Upper lobe of right lung (tissue), 1 donor: Measurements from ENCODE around the gene OR6K6. TPM values are rescaled to one million over a fixed set of nuclear protein-coding genes. Genes with fewer than 3 reads are reported as not detected.

ENCODE experiments used
- ATAC-seq: fragments of 200-7000 bp; cut with Tn5 transposase; one replicate; pipeline ENCODE4 v1.9.1; 2020; ENCODE audit warnings: mild to moderate bottlenecking, moderate library complexity
- DNase-seq: peaks from one replicate; pipeline ENCODE4 v3.0.0-alpha.2; 2020
- H3K27ac ChIP-seq: fragments of 200-600 bp; one replicate; pipeline ENCODE4 v1.8.0; 2022
- H3K27me3 ChIP-seq: fragments of 200-600 bp; one replicate; pipeline ENCODE4 v1.8.0; 2022; ENCODE audit warnings: mild to moderate bottlenecking
- H3K36me3 ChIP-seq: fragments of 200-600 bp; one replicate; pipeline ENCODE4 v1.8.0; 2022
- H3K4me1 ChIP-seq: fragments of 200-600 bp; one replicate; pipeline ENCODE4 v1.8.0; 2022
- H3K4me3 ChIP-seq: fragments of 200-600 bp; one replicate; pipeline ENCODE4 v1.8.0; 2022; ENCODE audit warnings: mild to moderate bottlenecking
- H3K9me3 ChIP-seq: fragments of 200-600 bp; one replicate; pipeline ENCODE4 v1.8.0; 2022
- intact Hi-C: fragments of 100-400 bp; cut with DNase I; formaldehyde crosslinking; loops from one replicate; pipeline ENCODE4 v1.11.0; 2022
- total RNA-seq: library from RNA; stranded (reverse); fragmentation: NEBNext Ultra II Directional; extraction: Animal tissue kit (Norgen Biotek cat#: 25700); gene quantifications from one replicate; pipeline ENCODE4 v1.2.1, GENCODE V29; 2021
- TF ChIP-seq, protein P1 (sequence below): fragments of 200-600 bp; IDR thresholded peaks from one replicate; pipeline ENCODE4 v1.8.0; 2022; ENCODE audit warnings: antibody characterized with exemption
- donor health status: DM: no; HTN: yes; CAD: no; lungs with severe emphysema.

Gene OR6K6
- total RNA-seq, 1 donor from 2014 or later, result not detected

DNA sequence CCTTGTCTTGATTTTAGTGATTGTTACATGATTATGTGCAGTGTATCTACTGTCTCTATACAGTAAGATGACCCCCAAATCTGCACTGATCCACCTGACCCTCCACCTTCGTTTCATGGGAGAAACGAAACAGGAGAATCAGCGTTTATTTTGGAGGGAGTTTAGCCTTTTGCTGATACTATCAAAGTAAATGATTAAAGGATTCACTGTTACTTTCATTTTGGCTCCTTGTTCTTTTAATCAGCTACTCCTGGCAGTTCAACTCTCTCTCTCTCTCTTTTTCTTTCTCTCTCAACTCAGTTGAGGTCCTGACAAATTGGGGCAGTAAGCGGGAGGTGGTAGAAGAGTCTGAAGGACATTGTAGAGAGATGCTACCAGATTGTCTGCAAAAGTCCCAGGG is 24.1 kb upstream of the OR6K6 start:
- TF ChIP-seq, protein P1, sequence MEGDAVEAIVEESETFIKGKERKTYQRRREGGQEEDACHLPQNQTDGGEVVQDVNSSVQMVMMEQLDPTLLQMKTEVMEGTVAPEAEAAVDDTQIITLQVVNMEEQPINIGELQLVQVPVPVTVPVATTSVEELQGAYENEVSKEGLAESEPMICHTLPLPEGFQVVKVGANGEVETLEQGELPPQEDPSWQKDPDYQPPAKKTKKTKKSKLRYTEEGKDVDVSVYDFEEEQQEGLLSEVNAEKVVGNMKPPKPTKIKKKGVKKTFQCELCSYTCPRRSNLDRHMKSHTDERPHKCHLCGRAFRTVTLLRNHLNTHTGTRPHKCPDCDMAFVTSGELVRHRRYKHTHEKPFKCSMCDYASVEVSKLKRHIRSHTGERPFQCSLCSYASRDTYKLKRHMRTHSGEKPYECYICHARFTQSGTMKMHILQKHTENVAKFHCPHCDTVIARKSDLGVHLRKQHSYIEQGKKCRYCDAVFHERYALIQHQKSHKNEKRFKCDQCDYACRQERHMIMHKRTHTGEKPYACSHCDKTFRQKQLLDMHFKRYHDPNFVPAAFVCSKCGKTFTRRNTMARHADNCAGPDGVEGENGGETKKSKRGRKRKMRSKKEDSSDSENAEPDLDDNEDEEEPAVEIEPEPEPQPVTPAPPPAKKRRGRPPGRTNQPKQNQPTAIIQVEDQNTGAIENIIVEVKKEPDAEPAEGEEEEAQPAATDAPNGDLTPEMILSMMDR, result no peak
- Histone ChIP-seq H3K9me3 (no peaks in the 10 kb centered on the region), H3K27ac (no peak overlapping the region), H3K4me1 (no peaks in the 10 kb centered on the region), H3K36me3 (no peaks in the 10 kb centered on the region), H3K27me3 (no peaks in the 10 kb centered on the region), H3K4me3 (no peak overlapping the region)
- ATAC-seq (no peak), DNase-seq (no peak)
- intact Hi-C loops, result no loop called here

DNA sequence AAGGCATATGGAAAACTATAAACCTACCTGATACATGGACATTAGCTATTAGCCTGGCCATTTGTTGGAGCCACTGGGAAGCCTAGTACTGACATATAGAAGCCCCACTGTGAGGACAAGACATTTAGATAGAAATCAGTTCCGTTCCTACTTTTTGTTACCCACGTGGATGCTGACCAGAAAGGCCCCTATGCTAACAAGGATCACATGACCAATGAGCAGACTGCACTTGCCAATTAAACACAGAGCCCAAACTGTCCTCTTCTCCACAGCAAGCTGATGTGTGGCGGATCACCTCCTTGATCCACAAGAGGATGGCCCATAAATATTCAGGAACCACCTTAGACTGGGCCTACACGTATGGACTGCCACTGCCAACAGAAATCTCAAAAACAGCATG is 22.8 kb upstream of the OR6K6 start:
- TF ChIP-seq, protein P1, result no peak
- H3K4me1 ChIP-seq, result no peaks in the 10 kb centered on the region
- intact Hi-C loops, result no loop called here
- no peaks in the 10 kb centered on the region for H3K9me3 ChIP-seq
- no peaks in the 10 kb centered on the region for H3K27me3 ChIP-seq
- H3K27ac ChIP-seq, result no peak overlapping the region
- ATAC-seq (no peak), DNase-seq (no peak)
- no peaks in the 10 kb centered on the region for H3K36me3 ChIP-seq
- no peak overlapping the region for H3K4me3 ChIP-seq

DNA sequence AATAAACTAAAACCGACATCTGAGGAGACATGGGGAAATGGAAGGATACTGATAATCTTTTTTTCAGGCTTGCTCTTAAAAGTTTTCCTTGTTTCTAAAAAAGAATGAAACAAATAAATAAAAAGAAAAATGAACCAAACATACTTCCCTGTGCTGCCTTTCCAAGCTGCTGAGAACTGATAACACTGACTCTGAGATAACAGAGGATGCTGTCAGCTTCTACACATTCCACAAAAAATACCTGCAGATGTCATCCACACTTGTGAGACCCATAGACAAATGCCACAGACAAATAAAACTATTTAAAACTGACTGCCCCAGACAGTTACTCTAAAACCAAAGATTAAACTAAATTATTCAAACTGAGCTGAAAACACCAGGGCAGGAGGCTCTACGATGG is 22.0 kb upstream of the OR6K6 start:
- H3K4me3 ChIP-seq, result no peak overlapping the region
- no peaks in the 10 kb centered on the region for H3K4me1 ChIP-seq

DNA sequence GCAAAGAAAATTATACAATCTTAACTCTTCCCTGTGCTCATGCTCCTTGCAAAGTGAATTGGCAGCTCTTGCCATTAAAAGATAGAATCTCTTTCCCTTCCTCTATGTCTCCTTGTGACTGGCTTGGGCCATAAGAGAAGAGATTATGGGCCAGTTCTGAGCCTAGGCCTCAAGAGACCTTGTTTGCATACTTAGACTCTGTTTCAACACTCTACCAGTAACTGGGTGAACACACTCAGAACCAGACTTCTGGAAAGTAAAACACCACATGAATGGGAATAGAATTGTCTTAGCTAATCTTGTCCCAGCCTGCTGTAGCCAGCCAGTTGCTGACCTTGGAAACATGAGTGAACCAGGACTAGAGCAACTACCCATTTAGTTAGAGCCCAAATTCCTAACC is 18.7 kb upstream of the OR6K6 start:
- Histone ChIP-seq H3K27me3 (no peaks in the 10 kb centered on the region), H3K9me3 (no peaks in the 10 kb centered on the region), H3K27ac (no peak overlapping the region), H3K4me3 (no peak overlapping the region), H3K4me1 (no peaks in the 10 kb centered on the region), H3K36me3 (no peaks in the 10 kb centered on the region)
- intact Hi-C loops, result no loop called here
- TF ChIP-seq, protein P1, result no peak
- ATAC-seq (peak; percentile 55), DNase-seq (no peak)

More for the DNA sequence above, 22.0 kb upstream of the OR6K6 start:
- intact Hi-C loops, result no loop called here
- ATAC-seq, result no peak
- Histone ChIP-seq H3K27me3 (no peaks in the 10 kb centered on the region), H3K9me3 (no peaks in the 10 kb centered on the region), H3K36me3 (no peaks in the 10 kb centered on the region), H3K27ac (no peak overlapping the region)
- no peak for DNase-seq
- TF ChIP-seq, protein P1, result no peak

DNA sequence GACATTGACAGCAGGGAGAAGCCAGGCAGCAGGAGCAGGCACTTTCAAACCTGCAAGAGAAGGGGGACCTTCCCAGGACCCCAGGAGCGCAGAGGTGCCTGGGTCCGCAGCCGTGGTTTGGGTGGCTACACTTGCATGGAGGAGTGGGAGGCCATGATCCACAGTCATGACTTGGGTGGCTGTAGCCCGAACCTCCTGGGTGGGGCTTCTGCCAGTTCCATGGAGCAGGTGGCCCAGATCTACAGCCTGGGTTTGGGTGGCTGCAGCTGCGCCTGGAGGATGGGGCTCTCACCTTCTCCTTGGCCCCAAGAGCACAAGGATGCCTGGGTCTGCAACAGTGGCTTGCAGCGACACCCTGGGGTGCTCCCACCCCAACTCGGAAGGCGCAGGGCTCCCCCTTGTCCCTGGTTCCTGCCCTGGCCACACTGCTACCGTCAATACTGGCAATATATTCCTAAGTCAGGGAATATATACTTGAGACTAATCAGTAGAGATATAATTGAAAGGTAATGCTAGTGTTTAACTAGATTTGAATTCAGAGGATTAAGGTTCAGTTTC is 2.3 kb upstream of the OR6K6 start:
- Histone ChIP-seq H3K36me3 (no peaks in the 10 kb centered on the region), H3K4me3 (no peak overlapping the region), H3K27me3 (no peaks in the 10 kb centered on the region), H3K27ac (no peak overlapping the region), H3K9me3 (no peaks in the 10 kb centered on the region), H3K4me1 (no peaks in the 10 kb centered on the region)
- TF ChIP-seq, protein P1, result no peak
- intact Hi-C loops, result no loop called here
- ATAC-seq, result no peak
- no peak for DNase-seq
